Lower leg skin (tissue), 3 donors: ENCODE data around the gene TRAPPC3L.

Source experiments
- CTCF ChIP-seq, 3 donors: fragments of 450-650 bp; IDR thresholded peaks; one replicate each; pipeline ENCODE4 v1.5.1; 2016; ENCODE audit warnings: antibody characterized with exemption in 3 of 3, mild to moderate bottlenecking in 3 of 3, moderate library complexity in 2 of 3
- POLR2A ChIP-seq, 2 donors: fragments of 450-650 bp; IDR thresholded peaks; one replicate each; pipeline ENCODE4 v1.6.1; 2016 to 2017; ENCODE audit warnings: antibody characterized with exemption in 2 of 2, mild to moderate bottlenecking in 1 of 2, moderate library complexity in 1 of 2

- no peak for TF ChIP-seq CTCF (IDR thresholded peaks at IDR 0.05)
- TF ChIP-seq POLR2A (IDR thresholded peaks at IDR 0.05) = no peak
Measured at GRCh38 chr6:116452531-116452930, 93.0 kb downstream of the TRAPPC3L start.
